HG03460 (cell line): ENCODE results near the gene RANBP1.
"Not testable (repeated sequence)": the region's sequence is repeated elsewhere in the genome, so short reads cannot be mapped to it uniquely, and the experiment has no call there.

Experiments
- ATAC-seq: cut with Tn5 transposase; IDR thresholded peaks from one replicate; pipeline ENCODE4 v1.9.1; 2021; ENCODE audit not compliant: unreplicated experiment

Gene RANBP1

GRCh38 chr22:20115691-20116375 is at the start of gene RANBP1:
TSS of gene RANBP1 (plus strand) at chr22:20116104. CDS start at chr22:20116185, 81 bp downstream.
- ATAC-seq, result no peak

GRCh38 chr22:20066617-20067383 is 49.1 kb upstream of the RANBP1 start:
- no peak for ATAC-seq

GRCh38 chr22:20067384-20067682 is 48.6 kb upstream of the RANBP1 start:
- not testable (repeated sequence) for ATAC-seq

GRCh38 chr22:20068640-20069039 is 47.3 kb upstream of the RANBP1 start:
- ATAC-seq, result no peak

GRCh38 chr22:20069331-20070042 is 46.4 kb upstream of the RANBP1 start:
- ATAC-seq, result no peak

- ATAC-seq, result no peak
Measured at GRCh38 chr22:20071524-20071972, 44.4 kb upstream of the RANBP1 start.

- ATAC-seq, result no peak
Measured at GRCh38 chr22:20076627-20077172, 39.2 kb upstream of the RANBP1 start.

- ATAC-seq, result peak; percentile 68
Measured at GRCh38 chr22:20079745-20080444, 36.0 kb upstream of the RANBP1 start, which contains the start of gene DGCR8. TSS of gene DGCR8 (plus strand) at chr22:20080241. CDS start at chr22:20085964, 5,723 bp downstream.

- ATAC-seq, result peak; percentile 60
Measured at GRCh38 chr22:20080445-20080775, 35.5 kb upstream of the RANBP1 start.

- no peak for ATAC-seq
Measured at GRCh38 chr22:20080776-20081654, 34.9 kb upstream of the RANBP1 start.

GRCh38 chr22:20083157-20083890 is 32.6 kb upstream of the RANBP1 start:
- ATAC-seq, result no peak

- no peak for ATAC-seq
Measured at GRCh38 chr22:20083891-20084546, 31.9 kb upstream of the RANBP1 start.

GRCh38 chr22:20084547-20085413 is 31.1 kb upstream of the RANBP1 start:
- no peak for ATAC-seq

- no peak for ATAC-seq
Measured at GRCh38 chr22:20085651-20086050, 30.3 kb upstream of the RANBP1 start.

GRCh38 chr22:20086101-20086599 is 29.8 kb upstream of the RANBP1 start:
- no peak for ATAC-seq

GRCh38 chr22:20086763-20087162 is 29.1 kb upstream of the RANBP1 start:
- no peak for ATAC-seq
